H1 (cell line): ENCODE data around the gene CYP4Z1. TPM values are rescaled to one million over a fixed set of nuclear protein-coding genes. Genes with fewer than 3 reads are reported as not detected.
A peak's percentile ranks its signal among the peaks of the same experiment; 100 is the strongest.
"Not testable (repeated sequence)": the region's sequence is repeated elsewhere in the genome, so short reads cannot be mapped to it uniquely, and the experiment has no call there.

ENCODE experiments used
- CTCF ChIA-PET: fragments of 300-600 bp; sonication (Branson Sonifier 250); formaldehyde crosslinking; loops from one replicate; lab custom pipeline; 2021; ENCODE audit not compliant: partially characterized antibody; lab: Charles Lee
- POLR2A ChIA-PET: fragments of 300-600 bp; sonication (Branson Sonifier 250); formaldehyde crosslinking; loops from one replicate; lab custom pipeline; 2021; ENCODE audit warnings: inconsistent platforms; ENCODE audit not compliant: partially characterized antibody; lab: Charles Lee
- DNase-seq, 2 experiments: peaks; one replicate each; pipeline versions ENCODE4 v3.0.0 to v3.0.0-alpha.2; 2010 to 2022; ENCODE audit warnings: low spot score in 2 of 2, low read depth in 1 of 2, mixed read lengths in 1 of 2
- FAIRE-seq: peaks from 2 replicates; lab custom pipeline; 2011; peaks lifted over from hg19 to GRCh38; lab: Jason Lieb, UNC
- H2AFZ ChIP-seq: 2 replicates; pipeline ENCODE4 v1.8.1; 2012; ENCODE audit warnings: low read length, inconsistent platforms
- H2AK5ac ChIP-seq: 2 replicates; pipeline ENCODE4 v1.6.1; 2013; ENCODE audit warnings: low read depth, low read length
- H2BK120ac ChIP-seq: replicated peaks from 2 replicates; pipeline ENCODE3; 2013; ENCODE audit warnings: low read depth, low read length, inconsistent platforms
- H2BK12ac ChIP-seq: 2 replicates; pipeline ENCODE4 v1.6.1; 2013; ENCODE audit warnings: low read depth, low read length
- H2BK15ac ChIP-seq: 2 replicates; pipeline ENCODE4 v1.6.1; 2013; ENCODE audit warnings: low read length
- H2BK20ac ChIP-seq: 2 replicates; pipeline ENCODE4 v1.6.1; 2013; ENCODE audit warnings: low read length
- H2BK5ac ChIP-seq: 2 replicates; pipeline ENCODE4 v1.6.1; 2013; ENCODE audit warnings: low read depth, low read length
- H3K14ac ChIP-seq: 2 replicates; pipeline ENCODE4 v1.6.1; 2013; ENCODE audit warnings: inconsistent platforms; ENCODE audit not compliant: insufficient read length
- H3K18ac ChIP-seq: 2 replicates; pipeline ENCODE4 v1.6.1; 2013; ENCODE audit warnings: low read length; ENCODE audit errors: extremely low read depth
- H3K23ac ChIP-seq: 2 replicates; pipeline ENCODE4 v1.6.1; 2013; ENCODE audit warnings: inconsistent platforms; ENCODE audit not compliant: insufficient read length
- H3K23me2 ChIP-seq: 2 replicates; pipeline ENCODE4 v1.6.1; 2013; ENCODE audit warnings: low read depth, low read length
- H3K27ac ChIP-seq: 2 replicates; pipeline ENCODE4 v1.6.1; 2011; ENCODE audit warnings: low read depth, low read length, inconsistent platforms
- H3K27me3 ChIP-seq, 4 experiments: replicated peaks in 1 of 4; 1 replicate in 1 of 4; 2 replicates in 3 of 4; pipeline versions ENCODE4 v1.6.1 to v1.8.1; 2011 to 2013; ENCODE audit warnings: low read length in 3 of 4, mild to moderate bottlenecking in 3 of 4, inconsistent platforms in 2 of 4, mixed read lengths in 2 of 4, moderate library complexity in 1 of 4; ENCODE audit not compliant: control insufficient read depth in 3 of 4, insufficient read depth in 3 of 4; ENCODE audit errors: extremely low read depth in 1 of 4
- H3K36me3 ChIP-seq, 4 experiments: 2 replicates each; pipeline versions ENCODE4 v1.6.1 to v1.8.1; 2011 to 2013; ENCODE audit warnings: mild to moderate bottlenecking in 4 of 4, low read length in 3 of 4, moderate library complexity in 2 of 4, control low read depth in 1 of 4, inconsistent platforms in 1 of 4; ENCODE audit not compliant: insufficient read depth in 4 of 4, control insufficient read depth in 2 of 4
- H3K4ac ChIP-seq: replicated peaks from 2 replicates; pipeline ENCODE3; 2013; ENCODE audit warnings: low read length, low read depth, mixed read lengths, inconsistent platforms; ENCODE audit not compliant: insufficient read length
- H3K4me1 ChIP-seq, 4 experiments: replicated peaks in 1 of 4; 1 replicate in 1 of 4; 2 replicates in 3 of 4; pipeline versions ENCODE4 v1.6.1 to v1.8.1; 2011 to 2013; ENCODE audit warnings: low read length in 3 of 4, inconsistent platforms in 2 of 4, mixed read lengths in 1 of 4; ENCODE audit not compliant: insufficient read depth in 4 of 4, control insufficient read depth in 3 of 4
- H3K4me2 ChIP-seq, 2 experiments: 2 replicates each; pipeline versions ENCODE4 v1.6.1 to v1.8.1; 2011 to 2013; ENCODE audit warnings: low read depth in 2 of 2, low read length in 2 of 2, control low read depth in 1 of 2, inconsistent platforms in 1 of 2, mild to moderate bottlenecking in 1 of 2; ENCODE audit not compliant: insufficient read depth in 1 of 2
- H3K4me3 ChIP-seq, 4 experiments: fragments of 200-600, 300-600 bp in 1 of 4; sonication (generic), shearing (Covaris generic), sonication (Bioruptor Twin) in 1 of 4; 2 replicates each; pipeline versions ENCODE4 v1.5.1 to v1.8.1; 2011 to 2016; ENCODE audit warnings: low read length in 4 of 4, low read depth in 3 of 4, control low read depth in 2 of 4, inconsistent platforms in 2 of 4, mild to moderate bottlenecking in 2 of 4, mixed read lengths in 1 of 4, moderate library complexity in 1 of 4; ENCODE audit not compliant: insufficient read depth in 2 of 4; ENCODE audit errors: extremely low read depth in 1 of 4
- H3K56ac ChIP-seq: replicated peaks from 2 replicates; pipeline ENCODE3; 2013; ENCODE audit warnings: low read depth, mild to moderate bottlenecking, mixed read lengths, low read length, inconsistent platforms; ENCODE audit not compliant: insufficient read length
- H3K79me1 ChIP-seq: 2 replicates; pipeline ENCODE4 v1.6.1; 2013; ENCODE audit warnings: low read depth, low read length, control low read depth
- H3K79me2 ChIP-seq, 2 experiments: 2 replicates each; pipeline versions ENCODE4 v1.6.1 to v1.8.1; 2012 to 2013; ENCODE audit warnings: low read length in 2 of 2, mild to moderate bottlenecking in 2 of 2, inconsistent platforms in 1 of 2; ENCODE audit not compliant: insufficient read depth in 2 of 2, control insufficient read depth in 1 of 2
- H3K9ac ChIP-seq, 4 experiments: replicated peaks in 1 of 4; 1 replicate in 1 of 4; 2 replicates in 3 of 4; pipeline versions ENCODE4 v1.6.1 to v1.8.1; 2011 to 2013; ENCODE audit warnings: low read depth in 3 of 4, low read length in 3 of 4, control low read depth in 2 of 4, mild to moderate bottlenecking in 2 of 4, moderate library complexity in 2 of 4, inconsistent platforms in 1 of 4; ENCODE audit errors: extremely low read depth in 1 of 4
- H3K9me3 ChIP-seq, 2 experiments: 2 replicates each; pipeline versions ENCODE4 v1.6.1 to v1.8.1; 2012 to 2013; ENCODE audit warnings: mild to moderate bottlenecking in 2 of 2, moderate library complexity in 2 of 2, control low read depth in 1 of 2, inconsistent platforms in 1 of 2, low read depth in 1 of 2, low read length in 1 of 2, mixed read lengths in 1 of 2; ENCODE audit not compliant: insufficient read depth in 2 of 2
- H4K20me1 ChIP-seq, 2 experiments: replicated peaks in 1 of 2; 2 replicates each; pipeline versions ENCODE3 to v1.8.1; 2011 to 2013; ENCODE audit warnings: inconsistent platforms in 2 of 2, low read length in 2 of 2, mild to moderate bottlenecking in 1 of 2; ENCODE audit not compliant: insufficient read depth in 2 of 2, control insufficient read depth in 1 of 2
- H4K5ac ChIP-seq: 2 replicates; pipeline ENCODE4 v1.6.1; 2013; ENCODE audit warnings: low read length, low read depth, mixed read lengths, inconsistent platforms; ENCODE audit not compliant: insufficient read length
- H4K8ac ChIP-seq: 2 replicates; pipeline ENCODE4 v1.8.0; 2013; ENCODE audit warnings: mild to moderate bottlenecking, moderate library complexity, low read length, inconsistent platforms; ENCODE audit not compliant: insufficient read depth; ENCODE audit errors: extremely low read depth
- H4K91ac ChIP-seq: replicated peaks from 2 replicates; pipeline ENCODE3; 2013; ENCODE audit warnings: low read length, mixed read lengths, inconsistent platforms; ENCODE audit not compliant: insufficient read length
- HDAC2 ChIP-seq, 2 experiments: fragments of 300-600 bp in 1 of 2; sonication (generic) in 1 of 2; IDR thresholded peaks; 2 replicates each; pipeline ENCODE4 v1.6.1; 2011 to 2012; ENCODE audit warnings: low read depth in 2 of 2, low read length in 2 of 2, mild to moderate bottlenecking in 2 of 2, moderate library complexity in 2 of 2, borderline replicate concordance in 1 of 2, inconsistent platforms in 1 of 2
- KDM1A ChIP-seq: fragments of 200-600, 300-600 bp; sonication (generic); IDR thresholded peaks from 2 replicates; pipeline ENCODE4 v1.7.1; 2016; ENCODE audit warnings: mild to moderate bottlenecking, low read length, borderline replicate concordance
- RAD21 ChIP-seq, 2 experiments: IDR thresholded peaks in 1 of 2; conservative IDR thresholded peaks in 1 of 2; 2 replicates each; pipeline ENCODE4 v1.6.1; 2011; ENCODE audit warnings: low read depth in 2 of 2, low read length in 2 of 2, improper control_type of control experiment in 1 of 2, inconsistent platforms in 1 of 2, mild to moderate bottlenecking in 1 of 2, moderate library complexity in 1 of 2
- whole genome bisulfite sequencing, 2 experiments: shearing (Covaris generic) in 1 of 2; methylation state at CpG; one replicate each; pipeline versions ENCODE4 v1.1.6 to v1.1.7; 2013 to 2015; ENCODE audit warnings: low lambda C conversion rate in 2 of 2, mixed read lengths in 2 of 2, inconsistent platforms in 1 of 2, low coverage in 1 of 2, missing lambda C conversion rate in 1 of 2; ENCODE audit not compliant: insufficient replicate concordance in 2 of 2, insufficient coverage in 1 of 2, insufficient read length in 1 of 2; ENCODE audit errors: extremely low coverage in 1 of 2, missing lambda C conversion rate in 1 of 2; 5-methylcytosine and 5-hydroxymethylcytosine counted together
- polyA plus RNA-seq, 7 experiments: library from polyadenylated mRNA; depleted of rRNA in 3 of 7; stranded (reverse) in 5 of 7; unstranded in 2 of 7; fragments of >200 nt in 5 of 7; fragments of 200-250 nt in 2 of 7; gene quantifications; 1 replicate in 5 of 7; 2 replicates in 1 of 7; 4 replicates in 1 of 7; pipeline versions ENCODE4 v1.2.1 to v1.2.3, GENCODE V29; 2011 to 2013; ENCODE audit warnings: missing spikeins in 2 of 7, mixed read lengths in 2 of 7
- total RNA-seq: library from RNA; stranded (reverse); fragmentation: NEBNext Ultra II Directional; extraction: Animal tissue kit (Norgen Biotek cat#: 25700); gene quantifications from 2 replicates; pipeline ENCODE4 v1.2.1, GENCODE V29; 2021
- TF ChIP-seq, protein P1 (sequence below), 3 experiments: IDR thresholded peaks; 1 replicate in 2 of 3; 2 replicates in 1 of 3; pipeline versions ENCODE4 v1.5.1 to v1.6.1; 2011; ENCODE audit warnings: low read length in 3 of 3, mild to moderate bottlenecking in 3 of 3, inconsistent platforms in 2 of 3, low read depth in 1 of 3, moderate library complexity in 1 of 3; ENCODE audit not compliant: insufficient read depth in 1 of 3; ENCODE audit errors: control extremely low read depth in 1 of 3

The CYP4Z1 gene
- total and polyA plus RNA-seq, 2 of the 8 experiments (the other 6 are each of a cell fraction or from before 2014, with no cell fraction given): not detected

DNA sequence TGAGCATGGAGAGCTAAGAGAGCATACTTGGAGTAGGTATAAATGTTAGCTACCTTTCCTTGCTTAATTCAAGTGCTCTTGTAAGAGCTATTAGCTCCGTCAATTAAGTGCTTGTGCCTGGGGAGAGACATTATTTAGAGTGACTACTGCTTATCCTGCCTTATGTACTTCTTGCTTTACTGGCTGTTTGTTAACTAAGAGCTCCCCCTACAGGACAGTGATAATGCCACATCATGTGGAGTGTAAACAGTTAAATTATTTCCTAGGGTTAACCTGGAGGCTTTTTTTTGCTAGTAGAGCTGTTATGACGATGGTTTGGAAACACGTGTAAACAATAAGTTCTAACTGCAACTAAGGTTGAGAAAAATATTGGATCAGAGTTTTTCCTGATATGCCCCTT, 24.4 kb downstream of the CYP4Z1 start:
- H3K4me1 ChIP-seq, H3K56ac ChIP-seq, H3K4me3 ChIP-seq, POLR2A ChIA-PET, H2BK120ac ChIP-seq, H3K23me2 ChIP-seq, H4K5ac ChIP-seq, H3K27ac ChIP-seq, H3K23ac ChIP-seq, H3K79me1 ChIP-seq, H3K9me3 ChIP-seq, H4K20me1 ChIP-seq, H2AFZ ChIP-seq, H4K8ac ChIP-seq, H3K36me3 ChIP-seq, H3K14ac ChIP-seq, H4K91ac ChIP-seq, H3K27me3 ChIP-seq, H2BK12ac ChIP-seq, H3K4ac ChIP-seq, H3K18ac ChIP-seq, H2AK5ac ChIP-seq, H3K9ac ChIP-seq, DNase-seq, H2BK20ac ChIP-seq, H2BK5ac ChIP-seq, H3K79me2 ChIP-seq, H2BK15ac ChIP-seq: not testable (repeated sequence)
- peak; percentile 99 for FAIRE-seq
- WGBS, 2 experiments: 20% methylated on average over 3 of the region's 3 CpGs; no CpG with 5 or more reads in 1 of the 2 experiments
- CTCF ChIA-PET: interaction anchor here (0.5 to 1.3 kb wide), 3 partner anchors 90 to 346 kb away, joined by 4 to 5 read pairs (median 4); no protein-coding TSS in a partner anchor
- TF ChIP-seq, protein P1, sequence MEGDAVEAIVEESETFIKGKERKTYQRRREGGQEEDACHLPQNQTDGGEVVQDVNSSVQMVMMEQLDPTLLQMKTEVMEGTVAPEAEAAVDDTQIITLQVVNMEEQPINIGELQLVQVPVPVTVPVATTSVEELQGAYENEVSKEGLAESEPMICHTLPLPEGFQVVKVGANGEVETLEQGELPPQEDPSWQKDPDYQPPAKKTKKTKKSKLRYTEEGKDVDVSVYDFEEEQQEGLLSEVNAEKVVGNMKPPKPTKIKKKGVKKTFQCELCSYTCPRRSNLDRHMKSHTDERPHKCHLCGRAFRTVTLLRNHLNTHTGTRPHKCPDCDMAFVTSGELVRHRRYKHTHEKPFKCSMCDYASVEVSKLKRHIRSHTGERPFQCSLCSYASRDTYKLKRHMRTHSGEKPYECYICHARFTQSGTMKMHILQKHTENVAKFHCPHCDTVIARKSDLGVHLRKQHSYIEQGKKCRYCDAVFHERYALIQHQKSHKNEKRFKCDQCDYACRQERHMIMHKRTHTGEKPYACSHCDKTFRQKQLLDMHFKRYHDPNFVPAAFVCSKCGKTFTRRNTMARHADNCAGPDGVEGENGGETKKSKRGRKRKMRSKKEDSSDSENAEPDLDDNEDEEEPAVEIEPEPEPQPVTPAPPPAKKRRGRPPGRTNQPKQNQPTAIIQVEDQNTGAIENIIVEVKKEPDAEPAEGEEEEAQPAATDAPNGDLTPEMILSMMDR (IDR thresholded peaks at IDR 0.05; ENCODE audit: control extremely low read depth in 1 of 3, insufficient read depth in 1 of 3, low read depth in 1 of 3, low read length in 3 of 3): peak in 1 of 3 experiments; percentile 34; a peak in 1 of 4 replicates
- TF ChIP-seq KDM1A (peak; percentile 89), RAD21 (IDR thresholded peaks at IDR 0.05 in 1 of 2, conservative IDR thresholded peaks at IDR 0.05 in 1 of 2; ENCODE audit: low read depth in 2 of 2, low read length in 2 of 2) (peak; percentile 41 to 50), HDAC2 (IDR thresholded peaks at IDR 0.05; ENCODE audit: borderline replicate concordance in 1 of 2, low read depth in 2 of 2, low read length in 2 of 2) (peak in 1 of 2 experiments; percentile 65; a peak in 1 of 4 replicates)
- peak overlapping the region in 1 of 2 experiments; percentile 38; a peak in 1 of 4 replicates for H3K4me2 ChIP-seq
